ENCODE results near the gene HIGD1C. TPM values are rescaled to one million over a fixed set of nuclear protein-coding genes. Genes with fewer than 3 reads are reported as not detected.

The HIGD1C gene
- total RNA-seq, 4 donors from 2014 or later: not detected

DNA sequence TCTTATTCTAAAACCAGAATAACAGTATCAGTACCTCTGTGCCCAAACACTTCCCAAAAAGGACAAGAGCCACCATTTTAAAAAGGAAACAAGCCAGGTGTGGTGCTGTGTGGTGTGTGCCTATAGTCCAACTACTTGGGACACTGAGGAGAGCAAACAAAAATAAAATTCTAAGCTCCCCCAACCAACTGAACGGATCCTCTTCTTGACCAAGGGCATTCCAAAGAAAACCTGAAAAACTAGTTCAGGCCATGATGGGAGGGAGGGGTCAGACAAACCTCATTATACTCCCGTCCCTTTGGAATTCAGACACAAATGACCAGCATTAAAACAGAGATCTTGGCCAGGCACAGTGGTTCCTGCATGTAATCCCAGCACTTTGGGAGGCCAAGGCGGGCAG is 53.3 kb downstream of the HIGD1C start:
- peaks cover 0 to 20% (median 2%) of the 10 kb centered on the region in 4 donors for H3K36me3 ChIP-seq
- intact Hi-C loops (cut with DNase I; ENCODE audit: low total_unique reads): no loop called here
- peaks cover 0 to 9% (median 2%) of the 10 kb centered on the region in 4 donors for H3K4me1 ChIP-seq
- no peaks in the 10 kb centered on the region for H3K27me3 ChIP-seq
- H3K9me3 ChIP-seq: no peaks in the 10 kb centered on the region
- no peak for DNase-seq
- in situ Hi-C loops (cut with MboI; ENCODE audit: low pct_ligation_motif_present in 1 of 4, low pct_unique_long_range_greater_than_20kb in 1 of 4, low sequenced_read_pairs in 3 of 4): no loop called here
- WGBS, 2 donors (ENCODE audit: low coverage in 1 of 2): 50 to 62% methylated on average over 2 to 3 of the region's 3 CpGs
- H3K4me3 ChIP-seq: no peak overlapping the region
- peak overlapping the region in 2 of 4 donors; percentile 14 to 26 for H3K27ac ChIP-seq
- no peak for TF ChIP-seq EP300 (IDR thresholded peaks at IDR 0.05; ENCODE audit: low read depth)
- no peak for TF ChIP-seq POLR2AphosphoS5 (IDR thresholded peaks at IDR 0.05)
- TF ChIP-seq, protein P1, sequence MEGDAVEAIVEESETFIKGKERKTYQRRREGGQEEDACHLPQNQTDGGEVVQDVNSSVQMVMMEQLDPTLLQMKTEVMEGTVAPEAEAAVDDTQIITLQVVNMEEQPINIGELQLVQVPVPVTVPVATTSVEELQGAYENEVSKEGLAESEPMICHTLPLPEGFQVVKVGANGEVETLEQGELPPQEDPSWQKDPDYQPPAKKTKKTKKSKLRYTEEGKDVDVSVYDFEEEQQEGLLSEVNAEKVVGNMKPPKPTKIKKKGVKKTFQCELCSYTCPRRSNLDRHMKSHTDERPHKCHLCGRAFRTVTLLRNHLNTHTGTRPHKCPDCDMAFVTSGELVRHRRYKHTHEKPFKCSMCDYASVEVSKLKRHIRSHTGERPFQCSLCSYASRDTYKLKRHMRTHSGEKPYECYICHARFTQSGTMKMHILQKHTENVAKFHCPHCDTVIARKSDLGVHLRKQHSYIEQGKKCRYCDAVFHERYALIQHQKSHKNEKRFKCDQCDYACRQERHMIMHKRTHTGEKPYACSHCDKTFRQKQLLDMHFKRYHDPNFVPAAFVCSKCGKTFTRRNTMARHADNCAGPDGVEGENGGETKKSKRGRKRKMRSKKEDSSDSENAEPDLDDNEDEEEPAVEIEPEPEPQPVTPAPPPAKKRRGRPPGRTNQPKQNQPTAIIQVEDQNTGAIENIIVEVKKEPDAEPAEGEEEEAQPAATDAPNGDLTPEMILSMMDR (IDR thresholded peaks at IDR 0.05): no peak
- no peak for TF ChIP-seq POLR2A (IDR thresholded peaks at IDR 0.05)

DNA sequence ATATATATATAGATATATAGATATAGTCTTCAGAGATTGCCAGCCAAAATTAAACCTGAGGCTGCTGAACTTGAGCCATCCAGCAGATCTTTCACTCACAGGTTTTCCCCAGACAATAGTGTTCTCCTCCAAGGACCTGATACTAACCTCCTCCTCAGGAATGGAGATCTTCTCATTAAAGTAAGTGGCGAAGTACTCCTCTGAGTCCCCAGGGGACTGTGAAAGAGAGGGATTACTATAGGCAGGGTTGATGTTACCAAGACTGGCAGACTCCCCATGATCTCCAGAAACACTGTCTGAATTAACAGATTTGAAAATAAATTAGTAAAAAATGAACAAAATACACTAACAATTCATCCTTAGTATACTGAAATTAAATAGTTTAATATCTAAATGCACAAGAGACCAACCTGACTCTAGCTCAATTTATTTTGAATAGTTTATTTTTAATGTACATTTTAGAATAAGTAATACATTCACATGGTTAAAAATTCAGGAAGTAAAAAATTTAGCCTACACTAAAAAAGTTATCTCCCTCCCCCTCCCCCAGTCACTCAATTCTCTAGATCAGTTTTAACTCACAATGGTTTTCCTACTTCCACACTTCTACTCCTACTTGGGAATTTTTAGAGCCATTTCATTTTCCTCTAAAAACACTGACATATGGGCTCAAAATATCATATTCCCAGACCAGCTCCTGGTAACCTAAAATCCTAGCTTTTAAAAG is 56.1 kb downstream of the HIGD1C start:
- peaks cover 0 to 18% (median 4%) of the 10 kb centered on the region in 4 donors for H3K4me1 ChIP-seq
- in situ Hi-C loops (cut with MboI; ENCODE audit: low pct_ligation_motif_present in 1 of 4, low pct_unique_long_range_greater_than_20kb in 1 of 4, low sequenced_read_pairs in 3 of 4) (no loop called here), intact Hi-C loops (cut with DNase I; ENCODE audit: low total_unique reads) (no loop called here)
- no peaks in the 10 kb centered on the region for H3K27me3 ChIP-seq
- H3K36me3 ChIP-seq: peaks cover 0 to 15% (median 2%) of the 10 kb centered on the region in 4 donors
- H3K27ac ChIP-seq: peak overlapping the region in 3 of 4 donors; percentile 19 to 58 (median 36)
- H3K9me3 ChIP-seq: no peaks in the 10 kb centered on the region
- no peak for DNase-seq
- WGBS, 2 donors (ENCODE audit: low coverage in 1 of 2): 89 to 95% methylated on average over 1 of the region's 1 CpG
- H3K4me3 ChIP-seq: no peak overlapping the region
- TF ChIP-seq POLR2A (IDR thresholded peaks at IDR 0.05) (no peak), POLR2AphosphoS5 (IDR thresholded peaks at IDR 0.05) (no peak), EP300 (IDR thresholded peaks at IDR 0.05; ENCODE audit: low read depth) (no peak)
- TF ChIP-seq, protein P1 (IDR thresholded peaks at IDR 0.05): no peak

DNA sequence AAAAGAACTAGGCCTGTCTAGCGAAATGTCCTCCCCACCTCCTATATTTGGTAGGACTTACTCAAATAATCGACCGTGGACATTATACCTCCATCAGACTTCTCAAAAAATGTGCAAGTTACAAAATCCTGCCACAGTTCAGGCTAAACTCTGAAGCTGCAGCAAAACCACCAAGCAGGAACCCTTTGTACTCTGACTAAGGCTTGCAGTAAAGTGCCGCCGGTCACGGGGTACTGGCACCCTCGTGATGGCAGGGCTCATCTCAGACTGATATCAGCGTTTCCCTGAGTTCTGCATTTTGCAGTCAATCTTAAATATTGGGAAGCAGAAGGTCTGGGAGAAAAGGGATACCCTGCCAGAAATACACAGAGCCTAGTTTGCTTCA is 56.7 kb downstream of the HIGD1C start:
- H3K36me3 ChIP-seq: peaks cover 0 to 13% (median 2%) of the 10 kb centered on the region in 4 donors
- WGBS, 2 donors (ENCODE audit: low coverage in 1 of 2): 60 to 74% methylated on average over 2 to 8 of the region's 8 CpGs

DNA sequence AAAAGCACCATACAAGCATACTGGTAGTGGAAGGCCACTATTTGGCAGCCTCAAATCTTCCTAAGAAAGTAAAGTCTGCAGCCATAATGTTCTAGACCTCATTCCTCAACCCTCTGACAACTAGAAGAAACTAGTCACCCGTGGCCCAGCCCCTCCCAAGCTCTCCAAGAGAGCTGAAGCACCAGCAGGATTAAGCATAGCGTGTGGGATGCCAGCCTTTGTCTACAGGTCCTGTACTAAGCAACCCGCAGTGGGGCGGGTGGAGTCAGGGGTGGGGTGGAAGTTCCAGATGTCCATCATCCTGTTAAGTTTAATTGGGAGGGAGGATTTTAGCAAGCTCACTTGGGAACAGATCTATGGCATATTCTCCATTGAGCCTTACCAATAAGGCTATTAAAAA is 59.6 kb downstream of the HIGD1C start:
- in situ Hi-C loops (cut with MboI; ENCODE audit: low pct_ligation_motif_present in 1 of 4, low pct_unique_long_range_greater_than_20kb in 1 of 4, low sequenced_read_pairs in 3 of 4) (no loop called here), intact Hi-C loops (cut with DNase I; ENCODE audit: low total_unique reads) (no loop called here)
- Histone ChIP-seq H3K4me1 (peaks cover 0 to 18% (median 2%) of the 10 kb centered on the region in 4 donors), H3K27ac (no peak overlapping the region), H3K9me3 (no peaks in the 10 kb centered on the region), H3K36me3 (peaks cover 0 to 4% (median 0%) of the 10 kb centered on the region in 4 donors), H3K4me3 (no peak overlapping the region), H3K27me3 (no peaks in the 10 kb centered on the region)
- 72% methylated on average over 4 of the region's 4 CpGs; no CpG with 5 or more reads in 1 of the 2 donors for WGBS, 2 donors (ENCODE audit: low coverage in 1 of 2)
- no peak for DNase-seq
- TF ChIP-seq EP300 (IDR thresholded peaks at IDR 0.05; ENCODE audit: low read depth): no peak
- TF ChIP-seq POLR2AphosphoS5 (IDR thresholded peaks at IDR 0.05): no peak
- TF ChIP-seq, protein P1 (IDR thresholded peaks at IDR 0.05): no peak
- TF ChIP-seq POLR2A (IDR thresholded peaks at IDR 0.05): no peak

More for the DNA sequence above, 56.7 kb downstream of the HIGD1C start:
- intact Hi-C loops (cut with DNase I; ENCODE audit: low total_unique reads): no loop called here
- peak overlapping the region in 3 of 4 donors; percentile 24 to 58 (median 36) for H3K27ac ChIP-seq
- peak; percentile 57 for DNase-seq
- no peak for TF ChIP-seq POLR2A (IDR thresholded peaks at IDR 0.05)
- no peak for TF ChIP-seq EP300 (IDR thresholded peaks at IDR 0.05; ENCODE audit: low read depth)
- TF ChIP-seq POLR2AphosphoS5 (IDR thresholded peaks at IDR 0.05): no peak
- TF ChIP-seq, protein P1 (IDR thresholded peaks at IDR 0.05): no peak
- in situ Hi-C loops (cut with MboI; ENCODE audit: low pct_ligation_motif_present in 1 of 4, low pct_unique_long_range_greater_than_20kb in 1 of 4, low sequenced_read_pairs in 3 of 4): no loop called here
- H3K4me1 ChIP-seq: peaks cover 0 to 18% (median 4%) of the 10 kb centered on the region in 4 donors
- H3K4me3 ChIP-seq: no peak overlapping the region
- H3K9me3 ChIP-seq: no peaks in the 10 kb centered on the region
- H3K27me3 ChIP-seq: no peaks in the 10 kb centered on the region

Data from transverse colon (tissue), 4 donors.